GM19025 (cell line): ENCODE results near the gene DBF4B.

Experiments used
- ATAC-seq: cut with Tn5 transposase; IDR thresholded peaks from one replicate; pipeline ENCODE4 v1.9.1; 2021; ENCODE audit warnings: mild to moderate bottlenecking, low read depth, moderate library complexity; ENCODE audit not compliant: unreplicated experiment

Gene DBF4B

GRCh38 chr17:44759086-44759915 lies 50.8 kb downstream of the DBF4B start:
- ATAC-seq: no peak

GRCh38 chr17:44759916-44760243 lies 51.4 kb downstream of the DBF4B start:
- ATAC-seq: no peak

GRCh38 chr17:44760474-44761308 lies 52.2 kb downstream of the DBF4B start:
- ATAC-seq: no peak

- ATAC-seq: no peak
Observed at GRCh38 chr17:44761932-44762810, 53.7 kb downstream of the DBF4B start.

- no peak for ATAC-seq
Observed at GRCh38 chr17:44763170-44763569, 54.7 kb downstream of the DBF4B start.

GRCh38 chr17:44765965-44766364 lies 57.5 kb downstream of the DBF4B start:
- no peak for ATAC-seq

GRCh38 chr17:44766409-44767038 lies 58.1 kb downstream of the DBF4B start:
- ATAC-seq: no peak

- no peak for ATAC-seq
Observed at GRCh38 chr17:44767493-44767892, 59.0 kb downstream of the DBF4B start.

GRCh38 chr17:44768505-44769142 lies 60.2 kb downstream of the DBF4B start:
- ATAC-seq: no peak

GRCh38 chr17:44769230-44769629 lies 60.8 kb downstream of the DBF4B start:
- ATAC-seq: no peak

GRCh38 chr17:44769647-44770084 lies 61.2 kb downstream of the DBF4B start:
- no peak for ATAC-seq

- ATAC-seq: no peak
Observed at GRCh38 chr17:44770166-44770925, 61.9 kb downstream of the DBF4B start.

- no peak for ATAC-seq
Observed at GRCh38 chr17:44772308-44773045, 64.0 kb downstream of the DBF4B start.

- no peak for ATAC-seq
Observed at GRCh38 chr17:44773140-44773539, 64.7 kb downstream of the DBF4B start.

GRCh38 chr17:44774271-44775135 lies 66.0 kb downstream of the DBF4B start:
- ATAC-seq: no peak

- peak; percentile 92 for ATAC-seq
Observed at GRCh38 chr17:44775136-44775837, 66.8 kb downstream of the DBF4B start.
